ENCODE measurements around the gene ELF2.

ELF2 gene

GRCh38 chr4:139177869-139178619, 1.0 kb upstream of the ELF2 start (continued):
- no peak for TF ChIP-seq PRDM2 (tag by site-specific recombination; IDR thresholded peaks at IDR 0.05; ENCODE audit: borderline replicate concordance)
- no peak for TF ChIP-seq ZNF266 (tag by site-specific recombination; IDR thresholded peaks at IDR 0.05; ENCODE audit: low read depth)
- TF ChIP-seq ZNF664 (tag by site-specific recombination; IDR thresholded peaks at IDR 0.05) = no peak
- no peak for TF ChIP-seq ZNF169 (tag by site-specific recombination; IDR thresholded peaks at IDR 0.05)
- TF ChIP-seq ZNF174 (tag by site-specific recombination; IDR thresholded peaks at IDR 0.05) = no peak
- peak; percentile 60; the same call in 1 of the 2 replicates for TF ChIP-seq KLF10 (tag by site-specific recombination; IDR thresholded peaks at IDR 0.05)
- 0 out of 2 replicates have a peak, but pooled peaks have one; percentile 20 for TF ChIP-seq ZFP69B (tag by site-specific recombination; IDR thresholded peaks at IDR 0.05)
- no peak for TF ChIP-seq ZNF600 (tag by site-specific recombination; IDR thresholded peaks at IDR 0.05)
- TF ChIP-seq TCF7L2 (IDR thresholded peaks at IDR 0.05; ENCODE audit: borderline replicate concordance, low read depth, low read length) = no peak
- 0 out of 2 replicates have a peak, but pooled peaks have one; percentile 37 for TF ChIP-seq ZNF501 (tag by site-specific recombination; IDR thresholded peaks at IDR 0.05)
- no peak for TF ChIP-seq YY2 (tag by site-specific recombination; IDR thresholded peaks at IDR 0.05)
- TF ChIP-seq, protein P1, sequence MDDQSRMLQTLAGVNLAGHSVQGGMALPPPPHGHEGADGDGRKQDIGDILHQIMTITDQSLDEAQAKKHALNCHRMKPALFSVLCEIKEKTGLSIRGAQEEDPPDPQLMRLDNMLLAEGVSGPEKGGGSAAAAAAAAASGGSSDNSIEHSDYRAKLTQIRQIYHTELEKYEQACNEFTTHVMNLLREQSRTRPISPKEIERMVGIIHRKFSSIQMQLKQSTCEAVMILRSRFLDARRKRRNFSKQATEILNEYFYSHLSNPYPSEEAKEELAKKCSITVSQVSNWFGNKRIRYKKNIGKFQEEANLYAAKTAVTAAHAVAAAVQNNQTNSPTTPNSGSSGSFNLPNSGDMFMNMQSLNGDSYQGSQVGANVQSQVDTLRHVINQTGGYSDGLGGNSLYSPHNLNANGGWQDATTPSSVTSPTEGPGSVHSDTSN (CRISPR knock-in tag; IDR thresholded peaks at IDR 0.05) = no peak
- TF ChIP-seq MZF1 (tag by site-specific recombination; IDR thresholded peaks at IDR 0.05; ENCODE audit: borderline replicate concordance) = no peak
- TF ChIP-seq, protein P2, sequence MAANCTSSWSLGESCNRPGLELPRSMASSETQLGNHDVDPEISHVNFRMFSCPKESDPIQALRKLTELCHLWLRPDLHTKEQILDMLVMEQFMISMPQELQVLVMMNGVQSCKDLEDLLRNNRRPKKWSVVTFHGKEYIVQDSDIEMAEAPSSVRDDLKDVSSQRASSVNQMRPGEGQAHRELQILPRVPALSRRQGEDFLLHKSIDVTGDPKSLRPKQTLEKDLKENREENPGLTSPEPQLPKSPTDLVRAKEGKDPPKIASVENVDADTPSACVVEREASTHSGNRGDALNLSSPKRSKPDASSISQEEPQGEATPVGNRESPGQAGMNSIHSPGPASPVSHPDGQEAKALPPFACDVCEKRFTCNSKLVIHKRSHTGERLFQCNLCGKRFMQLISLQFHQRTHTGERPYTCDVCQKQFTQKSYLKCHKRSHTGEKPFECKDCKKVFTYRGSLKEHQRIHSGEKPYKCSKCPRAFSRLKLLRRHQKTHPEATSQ (tag by site-specific recombination; IDR thresholded peaks at IDR 0.05) = no peak
- TF ChIP-seq, protein P3, sequence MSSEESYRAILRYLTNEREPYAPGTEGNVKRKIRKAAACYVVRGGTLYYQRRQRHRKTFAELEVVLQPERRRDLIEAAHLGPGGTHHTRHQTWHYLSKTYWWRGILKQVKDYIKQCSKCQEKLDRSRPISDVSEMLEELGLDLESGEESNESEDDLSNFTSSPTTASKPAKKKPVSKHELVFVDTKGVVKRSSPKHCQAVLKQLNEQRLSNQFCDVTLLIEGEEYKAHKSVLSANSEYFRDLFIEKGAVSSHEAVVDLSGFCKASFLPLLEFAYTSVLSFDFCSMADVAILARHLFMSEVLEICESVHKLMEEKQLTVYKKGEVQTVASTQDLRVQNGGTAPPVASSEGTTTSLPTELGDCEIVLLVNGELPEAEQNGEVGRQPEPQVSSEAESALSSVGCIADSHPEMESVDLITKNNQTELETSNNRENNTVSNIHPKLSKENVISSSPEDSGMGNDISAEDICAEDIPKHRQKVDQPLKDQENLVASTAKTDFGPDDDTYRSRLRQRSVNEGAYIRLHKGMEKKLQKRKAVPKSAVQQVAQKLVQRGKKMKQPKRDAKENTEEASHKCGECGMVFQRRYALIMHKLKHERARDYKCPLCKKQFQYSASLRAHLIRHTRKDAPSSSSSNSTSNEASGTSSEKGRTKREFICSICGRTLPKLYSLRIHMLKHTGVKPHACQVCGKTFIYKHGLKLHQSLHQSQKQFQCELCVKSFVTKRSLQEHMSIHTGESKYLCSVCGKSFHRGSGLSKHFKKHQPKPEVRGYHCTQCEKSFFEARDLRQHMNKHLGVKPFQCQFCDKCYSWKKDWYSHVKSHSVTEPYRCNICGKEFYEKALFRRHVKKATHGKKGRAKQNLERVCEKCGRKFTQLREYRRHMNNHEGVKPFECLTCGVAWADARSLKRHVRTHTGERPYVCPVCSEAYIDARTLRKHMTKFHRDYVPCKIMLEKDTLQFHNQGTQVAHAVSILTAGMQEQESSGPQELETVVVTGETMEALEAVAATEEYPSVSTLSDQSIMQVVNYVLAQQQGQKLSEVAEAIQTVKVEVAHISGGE (tag by site-specific recombination; conservative IDR thresholded peaks at IDR 0.05; ENCODE audit: low read depth) = 0 out of 2 replicates have a peak, but pooled peaks have one; percentile 4
- TF ChIP-seq KLF1 (tag by site-specific recombination; IDR thresholded peaks at IDR 0.05) = no peak; the same call in 1 of the 2 replicates
- no peak for TF ChIP-seq ZSCAN16 (tag by site-specific recombination; IDR thresholded peaks at IDR 0.05)
- TF ChIP-seq ZFHX2 (tag by site-specific recombination; conservative IDR thresholded peaks at IDR 0.05) = peak; percentile 37; the same call in 1 of the 2 replicates
- TF ChIP-seq PATZ1 (tag by site-specific recombination; IDR thresholded peaks at IDR 0.05) = no peak
- no peak for TF ChIP-seq ZNF768 (tag by site-specific recombination; IDR thresholded peaks at IDR 0.05)
- TF ChIP-seq ZNF140 (tag by site-specific recombination; IDR thresholded peaks at IDR 0.05) = no peak
- TF ChIP-seq, protein P4, sequence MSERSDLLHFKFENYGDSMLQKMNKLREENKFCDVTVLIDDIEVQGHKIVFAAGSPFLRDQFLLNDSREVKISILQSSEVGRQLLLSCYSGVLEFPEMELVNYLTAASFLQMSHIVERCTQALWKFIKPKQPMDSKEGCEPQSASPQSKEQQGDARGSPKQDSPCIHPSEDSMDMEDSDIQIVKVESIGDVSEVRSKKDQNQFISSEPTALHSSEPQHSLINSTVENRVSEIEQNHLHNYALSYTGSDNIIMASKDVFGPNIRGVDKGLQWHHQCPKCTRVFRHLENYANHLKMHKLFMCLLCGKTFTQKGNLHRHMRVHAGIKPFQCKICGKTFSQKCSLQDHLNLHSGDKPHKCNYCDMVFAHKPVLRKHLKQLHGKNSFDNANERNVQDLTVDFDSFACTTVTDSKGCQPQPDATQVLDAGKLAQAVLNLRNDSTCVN (tag by site-specific recombination; optimal IDR thresholded peaks at IDR 0.05) = peak; percentile 43
- no peak; the same call in 1 of the 2 replicates for TF ChIP-seq ZNF341 (tag by site-specific recombination; IDR thresholded peaks at IDR 0.05; ENCODE audit: low read depth)
- TF ChIP-seq TRIM28 (IDR thresholded peaks at IDR 0.05; ENCODE audit: borderline replicate concordance, low read length) = 0 out of 2 replicates have a peak, but pooled peaks have one; percentile 35
